HG03460 (cell line): ENCODE results near the gene TDRKH.

Experiments
- ATAC-seq: cut with Tn5 transposase; IDR thresholded peaks from one replicate; pipeline ENCODE4 v1.9.1; 2021; ENCODE audit not compliant: unreplicated experiment

The TDRKH gene, protein sequence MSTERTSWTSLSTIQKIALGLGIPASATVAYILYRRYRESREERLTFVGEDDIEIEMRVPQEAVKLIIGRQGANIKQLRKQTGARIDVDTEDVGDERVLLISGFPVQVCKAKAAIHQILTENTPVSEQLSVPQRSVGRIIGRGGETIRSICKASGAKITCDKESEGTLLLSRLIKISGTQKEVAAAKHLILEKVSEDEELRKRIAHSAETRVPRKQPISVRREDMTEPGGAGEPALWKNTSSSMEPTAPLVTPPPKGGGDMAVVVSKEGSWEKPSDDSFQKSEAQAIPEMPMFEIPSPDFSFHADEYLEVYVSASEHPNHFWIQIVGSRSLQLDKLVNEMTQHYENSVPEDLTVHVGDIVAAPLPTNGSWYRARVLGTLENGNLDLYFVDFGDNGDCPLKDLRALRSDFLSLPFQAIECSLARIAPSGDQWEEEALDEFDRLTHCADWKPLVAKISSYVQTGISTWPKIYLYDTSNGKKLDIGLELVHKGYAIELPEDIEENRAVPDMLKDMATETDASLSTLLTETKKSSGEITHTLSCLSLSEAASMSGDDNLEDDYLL

DNA sequence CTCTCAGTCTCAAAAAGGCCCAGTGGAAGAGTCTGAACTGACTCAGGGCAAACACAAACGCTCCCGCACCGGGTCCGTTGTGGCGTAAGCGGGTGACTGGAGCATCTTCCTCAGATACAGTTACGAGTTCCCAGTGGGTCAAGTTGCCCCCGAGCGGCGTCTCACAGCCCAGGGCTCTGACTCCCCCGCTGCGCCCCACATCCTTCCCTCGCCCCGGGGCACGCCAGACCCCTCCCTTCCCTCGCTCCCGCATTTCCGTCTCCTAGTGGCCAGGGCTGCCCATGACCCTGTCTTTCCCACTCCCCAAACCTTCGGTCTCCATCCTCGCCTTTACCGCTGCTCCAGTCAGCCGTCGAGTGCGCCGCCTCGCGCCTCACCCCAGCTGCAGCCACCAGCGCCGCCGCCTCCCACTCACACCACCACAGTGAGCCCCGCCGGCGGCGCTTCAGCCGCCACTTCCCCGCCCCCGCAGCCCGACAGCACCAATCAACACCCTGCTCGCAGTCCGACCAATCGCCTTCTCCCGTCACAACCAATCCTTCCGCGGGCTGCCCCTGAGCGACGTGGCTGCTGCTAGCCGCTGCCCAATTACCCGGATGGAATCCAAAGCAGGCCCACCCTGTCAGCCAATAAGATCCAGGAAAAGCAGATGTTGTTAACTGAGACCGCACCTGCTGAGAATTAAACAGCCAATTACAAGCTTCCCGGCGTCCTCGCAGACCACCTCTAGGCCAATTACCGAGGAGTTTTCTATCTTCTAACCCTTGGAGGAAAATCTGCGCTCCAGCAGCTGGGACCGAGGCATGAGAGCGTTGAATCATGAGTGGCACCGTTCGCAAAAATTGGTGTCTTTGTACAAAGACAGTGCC is at the start of gene TDRKH:
TSS of gene TDRKH (minus strand) at position 430 of the 869 bp plus-strand sequence. CDS start 7,478 bp downstream, outside the sequence.
- ATAC-seq: peak; percentile 95

DNA sequence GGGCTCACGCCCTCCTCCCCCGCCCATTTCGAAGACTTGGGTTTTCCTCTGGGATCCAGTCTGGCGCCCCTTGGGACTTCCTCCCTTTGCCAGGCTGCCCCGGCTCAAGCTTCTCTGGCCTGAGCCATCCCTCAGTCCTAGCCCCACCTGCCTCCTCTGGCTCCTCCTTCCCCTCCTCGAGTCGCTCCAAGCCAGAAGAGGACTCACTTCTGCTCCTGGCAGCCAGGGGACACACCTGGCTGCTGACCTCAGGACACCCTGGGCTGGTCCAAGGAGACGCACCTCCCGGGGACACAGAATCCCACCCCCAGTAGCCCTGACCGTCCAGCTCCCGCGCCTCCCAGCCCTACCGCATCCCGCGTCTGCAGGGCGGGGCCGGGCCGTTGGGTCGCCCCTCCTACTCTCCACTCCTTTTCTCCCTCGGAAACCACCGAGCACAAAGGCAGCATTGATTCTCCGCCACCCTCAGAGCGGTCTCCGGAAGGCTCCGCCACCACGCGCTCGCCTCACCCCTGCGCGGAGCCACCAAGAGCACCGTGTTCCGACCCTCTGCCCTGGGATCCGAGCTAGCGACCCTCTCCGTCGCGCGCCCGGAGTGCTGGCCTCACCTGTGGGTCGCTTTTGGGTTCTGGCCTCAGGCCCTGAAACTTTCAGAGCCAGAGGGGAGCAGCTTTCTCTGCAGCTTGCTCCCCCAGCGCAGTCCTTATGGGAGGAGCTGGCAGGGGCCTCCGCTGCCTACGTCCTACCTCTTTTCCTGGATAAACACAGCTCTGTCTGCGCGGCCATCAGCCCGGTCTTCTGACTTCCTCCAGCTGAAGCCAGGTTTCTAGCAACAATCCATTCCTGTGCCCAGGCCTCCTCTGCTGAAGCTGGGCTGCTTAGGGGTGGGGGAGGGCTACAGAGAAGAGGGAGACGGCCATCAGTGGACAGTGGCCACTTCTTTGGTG is 49.4 kb upstream of the TDRKH start, which contains the start of gene C2CD4D:
TSS of gene C2CD4D (minus strand) at position 364 of the 947 bp plus-strand sequence. CDS start 831 bp downstream, outside the sequence.
- peak; percentile 48 for ATAC-seq

DNA sequence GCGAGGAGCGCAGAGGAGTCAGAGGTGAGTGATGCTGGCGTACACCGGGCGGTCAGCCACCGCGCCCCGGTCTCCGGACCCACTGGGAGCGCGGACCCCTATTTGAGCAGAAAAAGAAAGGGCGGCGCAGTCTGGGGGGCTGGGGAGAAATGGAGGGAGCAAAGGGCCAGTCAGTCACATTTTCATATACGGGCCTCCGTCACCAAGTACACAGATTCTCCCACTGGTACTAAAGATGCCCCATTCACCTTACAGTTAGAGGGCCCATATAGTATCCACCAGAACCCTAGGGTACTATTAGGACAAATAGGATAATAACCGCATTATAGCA is 48.7 kb upstream of the TDRKH start:
- no peak for ATAC-seq

DNA sequence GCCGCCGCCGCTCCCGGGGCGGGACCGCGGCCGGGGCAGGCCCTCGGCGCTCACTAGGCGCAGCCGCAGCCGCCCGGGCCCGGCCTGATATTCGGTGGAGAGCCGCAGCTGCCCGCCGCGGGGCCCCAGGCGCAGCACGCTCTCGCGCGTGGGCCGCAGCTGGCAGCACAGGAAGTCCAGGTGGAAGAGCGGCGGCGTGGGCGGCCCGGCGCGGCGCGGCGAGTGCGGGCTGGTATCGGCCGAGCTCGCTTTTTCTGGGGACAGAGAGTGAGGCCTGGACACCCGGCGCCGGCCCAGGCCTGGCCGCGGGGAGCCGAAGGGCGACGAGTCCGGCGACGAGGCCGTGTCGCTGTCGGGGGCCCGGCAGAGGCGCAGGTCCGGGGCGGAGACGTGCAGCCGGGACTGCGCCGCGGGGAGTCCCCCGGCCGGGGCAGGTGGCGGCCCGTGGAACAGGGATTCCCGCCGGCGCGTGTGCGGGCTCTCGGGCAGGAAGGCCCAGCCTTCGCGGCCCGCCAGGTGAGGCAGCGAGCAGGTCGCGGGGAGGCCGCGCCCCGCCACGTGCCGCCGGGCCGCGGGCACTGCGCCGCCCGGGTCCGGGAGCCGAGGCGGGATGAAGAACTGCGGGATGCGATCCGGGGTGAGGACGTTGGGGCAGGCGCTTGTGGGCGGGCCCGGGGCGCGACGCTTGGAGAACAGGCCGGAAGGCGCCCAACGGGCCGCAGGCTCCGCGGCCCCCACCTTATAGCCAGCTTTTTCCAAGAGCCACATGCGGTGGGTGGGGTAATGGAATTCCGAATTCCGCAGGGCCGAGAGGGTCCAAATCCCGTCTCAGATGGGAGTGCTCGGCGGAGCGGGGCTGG is 48.2 kb upstream of the TDRKH start:
- ATAC-seq: no peak

DNA sequence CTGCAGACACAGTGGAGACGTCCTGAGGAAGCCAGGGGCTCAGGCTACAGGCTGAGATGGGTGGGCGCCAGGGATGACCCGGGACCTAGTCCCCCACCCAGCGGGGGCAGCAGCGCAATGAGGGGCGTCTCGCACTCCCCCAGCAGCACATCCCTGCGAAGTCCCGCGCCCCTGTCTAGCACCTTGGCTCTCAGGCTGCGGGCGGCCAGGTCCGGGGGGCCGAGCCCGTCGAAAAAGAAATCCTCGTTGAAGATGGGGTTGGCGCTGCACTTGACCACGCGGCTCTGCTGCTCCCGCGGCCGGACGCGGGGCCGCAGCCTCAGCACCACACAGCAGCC is 47.6 kb upstream of the TDRKH start:
- ATAC-seq: no peak

DNA sequence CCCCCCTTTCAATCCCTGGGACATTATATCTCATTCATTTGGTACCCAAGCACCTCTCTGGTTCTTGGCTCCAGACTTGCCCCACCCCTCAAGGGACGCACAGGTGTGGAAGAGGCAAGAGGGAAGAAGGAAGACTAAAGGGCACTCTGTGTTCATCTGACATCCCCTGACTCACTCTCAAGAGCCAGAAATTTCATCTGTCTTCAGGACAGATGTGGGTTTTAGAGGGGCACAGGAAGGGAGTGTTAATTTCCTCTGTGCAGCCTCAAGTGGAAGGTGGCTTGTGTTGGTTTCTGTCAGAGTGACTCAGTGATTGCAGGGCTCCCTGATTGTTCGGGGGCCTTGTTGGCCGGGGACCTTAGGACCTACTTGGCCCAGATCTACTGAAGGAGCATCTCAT is 46.9 kb upstream of the TDRKH start:
- no peak for ATAC-seq

DNA sequence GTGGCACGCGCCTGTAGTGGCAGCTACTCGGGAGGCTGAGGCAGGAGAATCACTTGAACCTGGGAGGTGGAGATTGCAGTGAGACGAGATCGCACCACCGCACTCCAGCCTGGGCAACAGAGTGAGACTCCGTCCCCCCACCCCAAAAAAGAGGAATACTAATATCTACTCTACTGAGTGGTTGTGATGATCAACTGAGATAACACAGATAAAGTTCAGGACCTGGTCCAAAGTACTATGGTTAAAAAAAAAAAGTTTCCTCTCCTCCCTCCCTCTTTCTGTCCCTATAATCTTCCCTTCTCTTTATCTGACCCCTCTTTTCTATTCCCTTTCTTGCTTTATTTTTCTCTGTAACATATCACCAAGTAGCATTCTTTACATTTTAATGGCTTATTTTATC is 45.3 kb upstream of the TDRKH start:
- no peak for ATAC-seq

DNA sequence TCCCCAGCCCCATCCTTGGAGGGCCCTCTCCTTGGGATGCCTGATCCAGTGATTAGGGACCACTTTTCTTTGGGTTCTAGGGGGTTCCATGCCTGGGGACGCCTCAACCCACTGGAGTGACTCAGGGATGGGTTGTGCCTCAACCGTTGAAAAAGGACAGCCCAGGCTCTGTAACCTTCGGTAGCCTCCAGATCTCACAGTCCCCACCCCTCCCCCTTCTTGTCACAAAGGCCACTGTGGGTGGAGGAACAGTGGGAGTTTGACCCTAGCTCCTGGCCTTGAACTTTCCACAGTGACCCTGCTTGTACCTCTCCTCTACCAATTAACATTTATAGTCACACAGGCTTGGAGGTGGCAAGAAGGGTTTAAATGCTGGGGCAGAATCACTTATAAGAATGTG is 43.9 kb upstream of the TDRKH start:
- no peak for ATAC-seq

DNA sequence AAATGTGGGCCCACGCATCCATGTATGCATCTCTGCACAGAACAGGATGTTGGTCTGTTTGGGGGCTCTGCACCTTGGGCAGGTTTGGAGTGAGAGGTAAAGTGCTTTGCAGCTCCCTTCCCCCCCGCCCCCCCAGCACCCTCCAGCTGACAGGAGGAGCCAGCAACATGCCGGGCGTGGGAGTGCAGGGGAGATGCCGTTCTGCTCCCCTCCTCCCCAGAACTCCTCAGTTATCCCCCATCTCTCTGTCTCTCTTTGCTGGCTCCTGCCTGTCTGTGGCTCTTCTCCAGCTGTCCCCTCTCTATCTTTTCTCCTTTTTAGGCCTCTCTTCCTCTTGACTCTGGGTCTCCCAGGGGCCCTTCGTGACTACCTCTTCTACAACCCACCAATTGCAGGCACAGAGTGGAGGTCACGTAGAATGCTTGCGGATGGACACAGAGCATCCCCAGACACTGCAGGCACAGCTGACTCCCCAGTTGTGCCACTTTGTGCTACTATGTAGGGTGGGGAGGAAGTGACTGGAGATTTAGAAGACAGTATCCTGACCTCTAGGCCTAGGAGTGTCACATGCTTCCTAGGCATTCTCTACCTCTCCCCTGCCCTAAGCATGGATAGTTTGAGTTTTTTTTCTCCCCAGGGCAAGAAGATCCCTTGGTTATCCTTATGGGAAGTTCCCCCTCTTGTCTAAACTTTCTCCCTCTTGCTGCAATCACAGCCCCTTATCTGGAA is 43.0 kb upstream of the TDRKH start:
- no peak for ATAC-seq

DNA sequence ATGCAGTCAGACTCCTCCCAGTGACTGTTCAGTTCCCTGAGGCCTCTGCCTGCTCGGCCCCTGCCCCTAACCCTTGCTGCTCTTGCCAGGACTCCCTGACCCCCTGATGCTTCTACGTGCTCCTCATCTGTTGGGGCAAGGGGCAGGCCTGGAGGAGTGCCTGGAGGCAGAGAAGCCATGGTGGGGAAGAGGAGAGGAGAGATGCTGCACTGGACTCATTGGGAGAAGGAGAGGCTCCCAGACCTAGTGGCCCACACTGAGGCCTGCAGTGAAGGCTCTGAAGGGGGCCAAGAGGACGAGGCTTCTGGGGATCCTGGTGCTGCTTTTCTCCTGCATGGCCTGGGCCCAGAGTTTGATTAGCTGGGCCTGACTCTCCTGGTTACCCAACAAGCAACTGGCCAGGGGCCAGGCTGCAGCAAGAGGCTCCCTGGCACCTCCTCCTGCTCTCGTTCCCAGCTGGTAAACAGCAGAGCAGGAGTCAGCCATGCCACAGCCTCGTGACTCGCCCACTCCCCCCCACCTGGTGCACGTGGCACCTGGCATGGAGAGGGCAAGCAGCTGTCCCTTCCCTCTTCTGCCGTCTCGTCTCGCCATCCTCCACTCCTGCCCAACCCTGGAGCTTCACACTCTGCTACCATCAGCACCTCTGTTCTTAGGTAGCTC is 42.1 kb upstream of the TDRKH start:
- ATAC-seq: no peak

DNA sequence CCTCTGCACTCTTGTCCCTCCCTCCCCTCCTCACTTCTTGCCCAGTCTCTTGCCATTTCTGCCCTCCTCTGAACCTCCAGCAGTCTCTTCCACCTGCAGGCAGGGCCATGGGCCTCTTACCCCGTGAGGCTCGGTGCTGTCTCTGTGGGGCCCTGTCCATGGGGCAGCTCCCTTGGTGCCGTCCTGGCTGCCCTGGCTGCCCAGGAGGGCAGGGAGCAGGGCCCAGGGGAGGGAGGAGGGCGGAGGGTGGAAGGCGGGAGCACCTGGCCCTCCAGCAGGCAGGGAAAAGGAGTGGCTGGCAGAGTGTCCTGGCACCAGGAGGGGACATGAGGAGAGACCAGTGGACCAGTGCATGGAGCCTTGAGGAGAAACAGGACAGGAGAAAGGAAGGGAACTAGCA is 41.3 kb upstream of the TDRKH start, which contains the start of gene RORC:
TSS of gene RORC (minus strand) at position 198 of the 400 bp plus-strand sequence. CDS start at position 160, 38 bp downstream.
- no peak for ATAC-seq

DNA sequence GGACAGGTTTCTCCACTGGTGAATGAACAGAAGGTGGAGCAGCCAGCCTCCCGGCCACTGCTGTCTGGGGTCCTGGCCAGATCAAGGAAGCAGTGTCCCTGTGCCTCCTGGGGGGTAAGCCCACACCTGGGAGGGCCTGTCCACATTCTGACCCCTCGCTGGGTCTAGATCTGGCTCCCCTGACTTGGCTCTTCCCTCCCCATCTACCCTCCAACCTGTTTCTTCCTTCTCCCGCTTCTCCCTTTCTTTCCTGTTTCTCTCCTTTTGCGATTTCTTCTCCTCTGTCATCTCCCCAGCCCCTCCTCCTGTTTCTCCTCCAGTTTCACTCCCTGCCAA is 40.9 kb upstream of the TDRKH start:
- ATAC-seq: no peak

DNA sequence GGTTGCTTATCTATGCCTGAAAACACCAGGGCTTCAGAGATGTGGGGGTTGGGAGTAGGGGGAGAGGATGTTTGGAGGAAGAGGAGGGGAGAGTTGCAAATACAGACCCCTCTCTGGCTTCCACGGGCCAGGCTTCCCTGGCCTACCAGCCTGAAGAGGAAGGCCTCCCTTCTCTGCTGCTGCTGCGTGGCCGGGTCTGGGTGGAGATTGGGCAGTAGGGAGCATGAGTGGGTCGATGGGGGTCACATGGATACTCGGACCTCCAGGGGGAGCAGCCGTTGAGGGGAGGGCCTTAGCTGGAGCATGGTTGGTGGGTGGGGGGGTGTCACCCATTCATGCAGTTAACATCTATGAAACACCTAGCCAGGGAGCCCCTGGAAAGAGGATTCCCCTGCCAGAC is 39.8 kb upstream of the TDRKH start:
- no peak for ATAC-seq

DNA sequence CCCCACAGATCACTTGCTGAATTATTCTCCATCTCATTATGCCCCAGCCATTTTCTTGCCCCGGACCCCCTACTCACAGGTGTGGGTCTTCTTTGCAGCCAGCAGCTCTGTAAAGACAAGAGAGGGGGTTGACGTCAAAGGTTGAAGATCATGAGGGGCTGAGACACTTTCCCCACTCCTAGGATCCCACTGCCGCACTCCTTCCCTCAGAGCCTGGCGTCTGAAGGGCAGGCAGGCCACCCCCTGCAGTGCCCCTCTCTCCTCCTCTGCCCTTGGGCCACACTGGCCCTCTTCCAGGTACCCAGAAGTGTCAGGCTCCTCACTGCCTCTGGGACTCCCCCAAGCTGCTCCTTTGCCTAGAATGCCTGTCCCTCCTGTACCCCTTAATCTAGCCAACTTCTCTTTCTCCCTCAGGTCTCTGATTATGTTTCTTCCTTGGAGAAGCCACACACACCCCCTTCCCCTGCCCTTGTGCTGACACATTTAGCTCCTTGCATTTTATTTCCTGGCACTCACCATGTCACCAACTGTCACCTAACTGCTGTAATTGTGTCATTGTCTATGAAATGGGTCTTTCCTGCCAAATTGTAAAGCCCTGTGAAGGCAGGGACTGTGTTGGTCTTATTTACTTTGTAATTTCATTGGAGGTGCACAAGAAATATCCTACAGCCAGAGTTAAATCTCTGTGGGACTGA is 39.2 kb upstream of the TDRKH start:
- ATAC-seq: no peak

DNA sequence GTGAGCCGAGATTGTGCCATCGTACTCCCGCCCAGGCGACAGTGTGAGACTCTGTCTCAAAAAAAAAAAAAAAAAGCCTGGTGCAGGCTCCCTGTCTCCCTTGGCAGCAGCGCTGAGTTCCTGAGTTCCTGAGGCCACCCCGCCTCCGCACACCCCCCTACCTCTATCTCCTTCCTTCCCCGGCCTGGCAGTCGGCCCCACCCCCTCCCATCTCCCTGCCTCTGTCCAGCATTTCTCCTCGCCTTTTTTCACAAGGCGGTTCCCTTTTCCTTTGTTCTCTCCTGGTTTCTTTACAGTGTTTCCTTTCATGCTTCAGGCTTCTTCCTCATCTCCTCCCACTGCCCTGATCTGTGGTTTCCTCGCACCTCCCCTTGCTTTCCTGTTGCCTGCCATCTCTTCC is 38.6 kb upstream of the TDRKH start:
- no peak for ATAC-seq

DNA sequence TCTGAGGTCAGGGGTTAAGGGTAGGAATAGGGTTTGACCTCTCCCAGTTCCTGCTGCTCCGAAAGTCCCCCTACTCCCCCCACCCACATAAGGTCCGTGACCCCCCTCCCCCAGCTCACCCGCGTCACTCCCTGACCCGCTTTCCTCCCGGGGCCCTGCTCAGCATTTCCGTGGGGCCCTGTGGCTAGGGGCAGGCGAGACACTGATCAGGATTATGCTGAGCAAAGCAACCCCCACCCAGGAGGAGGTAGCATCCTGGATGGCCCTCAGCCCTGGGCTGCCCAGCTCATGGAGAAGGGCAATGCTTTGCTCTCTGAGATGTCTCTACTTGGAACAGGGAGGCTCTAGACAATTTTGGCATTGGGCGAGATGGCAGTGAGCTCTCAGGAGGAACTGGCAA is 37.6 kb upstream of the TDRKH start:
- no peak for ATAC-seq

DNA sequence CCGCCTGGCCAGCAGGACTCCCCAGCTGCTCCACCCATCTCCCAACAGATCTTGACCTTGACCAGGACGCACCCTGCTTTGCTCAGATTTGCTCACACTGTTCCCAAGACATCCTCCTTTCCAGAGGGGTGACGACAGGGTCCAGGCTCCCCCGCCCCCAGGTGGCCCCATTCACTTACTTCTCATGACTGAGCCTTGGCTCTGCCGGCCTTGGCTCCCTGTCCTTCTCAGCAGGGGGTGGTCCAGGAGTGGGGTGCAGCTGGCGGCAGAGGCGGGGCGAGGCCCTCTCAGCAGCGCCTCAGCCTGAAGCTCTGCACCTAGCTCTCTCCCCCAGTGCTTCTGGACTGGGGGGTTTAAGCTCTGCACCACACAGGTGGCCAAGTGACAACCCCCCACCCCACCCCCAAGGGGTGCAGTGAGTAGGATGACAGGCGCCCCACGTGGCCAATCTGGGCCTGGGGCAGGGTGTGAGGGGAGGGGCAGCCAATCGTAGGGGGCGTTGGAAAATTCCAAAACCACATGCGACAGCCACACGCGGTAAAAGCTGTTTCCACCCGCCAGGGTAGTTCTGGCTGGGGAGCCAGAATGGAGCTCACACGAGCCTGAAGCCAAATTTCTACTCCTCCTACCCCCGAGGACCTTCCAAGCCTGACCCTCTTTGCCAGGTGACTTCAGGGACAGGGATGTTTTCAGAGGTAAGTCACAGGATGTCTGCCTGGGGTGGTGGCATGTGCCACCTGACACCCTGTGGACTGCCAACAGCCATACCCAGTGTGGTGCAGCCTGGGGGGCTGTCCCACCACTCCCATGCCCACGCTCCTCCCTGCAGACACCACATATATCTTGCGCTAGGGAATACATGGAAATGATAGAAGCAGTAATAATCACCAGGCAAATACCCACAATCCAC is 35.7 kb upstream of the TDRKH start:
- no peak for ATAC-seq
